HepG2 (cell line): ENCODE measurements around the gene PPRC1. TPM values are rescaled to one million over a fixed set of nuclear protein-coding genes. Genes with fewer than 3 reads are reported as not detected.

Experiments used
- ATAC-seq: fragments of 200-7000 bp; cut with Tn5 transposase; 3 replicates; pipeline ENCODE4 v1.9.1; 2020; ENCODE audit warnings: mild to moderate bottlenecking, moderate library complexity
- BruUV-seq: library from RNA; stranded (reverse); fragments of 400-500 nt; replicated peaks from 2 replicates; lab custom pipeline; 2021; lab: Mats Ljungman, UMichigan
- CTCF ChIA-PET: fragments of 300-600 bp; formaldehyde crosslinking; extraction: SDS; loops from one replicate; lab custom pipeline; 2021; ENCODE audit warnings: low total read pairs, inconsistent platforms, low intra/inter-chr PET ratio; lab: Yijun Ruan, JAX
- POLR2A ChIA-PET: fragments of 350-600 bp; sonication (Branson Sonifier 250); formaldehyde crosslinking; loops from one replicate; lab custom pipeline; 2020; ENCODE audit warnings: antibody characterized with exemption, inconsistent platforms; lab: Yijun Ruan, JAX
- DNase-seq: peaks from one replicate; pipeline ENCODE4 v3.0.0-alpha.2; 2015; ENCODE audit warnings: low spot score
- FAIRE-seq: peaks from 3 replicates; lab custom pipeline; 2011; peaks lifted over from hg19 to GRCh38; lab: Jason Lieb, UNC
- H2AFZ ChIP-seq: one replicate; pipeline ENCODE4 v1.6.1; 2011; ENCODE audit warnings: low read length, inconsistent platforms
- H3K27ac ChIP-seq: fragments of 300-600 bp; 3 replicates; pipeline ENCODE4 v1.8.0; 2011; ENCODE audit warnings: mixed run types, mild to moderate bottlenecking, mixed read lengths, low read length, inconsistent platforms; ENCODE audit not compliant: insufficient read depth; ENCODE audit errors: extremely low read length
- H3K27me3 ChIP-seq, 2 experiments: fragments of 200-600 bp in 1 of 2; 2 replicates in 1 of 2; 3 replicates in 1 of 2; pipeline versions ENCODE4 v1.6.0 to v1.8.0; 2011; ENCODE audit warnings: low read length in 2 of 2, mild to moderate bottlenecking in 2 of 2, moderate library complexity in 2 of 2, inconsistent platforms in 1 of 2; ENCODE audit not compliant: insufficient read depth in 2 of 2, control insufficient read depth in 1 of 2
- H3K36me3 ChIP-seq, 2 experiments: fragments of 200-600 bp in 1 of 2; replicated peaks in 1 of 2; 2 replicates in 1 of 2; 3 replicates in 1 of 2; pipeline versions ENCODE4 v1.5.1 to v1.8.0; 2011; ENCODE audit warnings: low read length in 2 of 2, inconsistent platforms in 1 of 2; ENCODE audit not compliant: insufficient read depth in 2 of 2, control insufficient read depth in 1 of 2
- H3K4me1 ChIP-seq: 2 replicates; pipeline ENCODE4 v1.5.1; 2012; ENCODE audit warnings: low read length, inconsistent platforms; ENCODE audit not compliant: insufficient read depth
- H3K4me2 ChIP-seq: 2 replicates; pipeline ENCODE4 v1.6.0; 2011; ENCODE audit warnings: low read depth, low read length, inconsistent platforms
- H3K4me3 ChIP-seq, 3 experiments: fragments of 200-600 bp in 1 of 3; sonication (generic), shearing (Covaris generic) in 1 of 3; replicated peaks in 1 of 3; 2 replicates each; pipeline ENCODE4 v1.5.1; 2011 to 2016; ENCODE audit warnings: low read length in 3 of 3, inconsistent platforms in 2 of 3, low read depth in 2 of 3, mild to moderate bottlenecking in 2 of 3, control low read depth in 1 of 3, mixed read lengths in 1 of 3; ENCODE audit not compliant: insufficient read depth in 1 of 3
- H3K79me2 ChIP-seq: one replicate; pipeline ENCODE4 v1.6.1; 2011; ENCODE audit warnings: low read length, inconsistent platforms; ENCODE audit not compliant: insufficient read depth
- H3K9ac ChIP-seq: 2 replicates; pipeline ENCODE4 v1.6.0; 2011; ENCODE audit warnings: mild to moderate bottlenecking, low read depth, low read length, inconsistent platforms; ENCODE audit not compliant: insufficient read depth
- H3K9me3 ChIP-seq: 2 replicates; pipeline ENCODE4 v1.5.1; 2012; ENCODE audit warnings: mild to moderate bottlenecking, low read length
- H4K20me1 ChIP-seq: 2 replicates; pipeline ENCODE4 v1.6.0; 2011; ENCODE audit warnings: inconsistent platforms, mild to moderate bottlenecking, low read length, moderate library complexity; ENCODE audit not compliant: insufficient read depth
- IRF1 ChIP-seq: sonication (generic); formaldehyde crosslinking; IDR thresholded peaks from 2 replicates; pipeline ENCODE4 v1.4.0; 2020; ENCODE audit warnings: low read depth, mild to moderate bottlenecking, missing genetic modification reagents
- MAZ ChIP-seq, 2 experiments: sonication (generic) in 1 of 2; formaldehyde crosslinking in 1 of 2; IDR thresholded peaks; 2 replicates each; pipeline versions ENCODE4 v1.5.0 to v1.6.1; 2012 to 2020; ENCODE audit warnings: low read depth in 2 of 2, mild to moderate bottlenecking in 2 of 2, borderline replicate concordance in 1 of 2, improper control_type of control experiment in 1 of 2, low read length in 1 of 2, missing genetic modification reagents in 1 of 2, moderate library complexity in 1 of 2
- SMC3 ChIP-seq: IDR thresholded peaks from 2 replicates; pipeline ENCODE4 v1.6.1; 2011; ENCODE audit warnings: low read length, improper control_type of control experiment
- TEF ChIP-seq: sonication (generic); formaldehyde crosslinking; IDR thresholded peaks from 2 replicates; pipeline ENCODE4 v1.5.0; 2020; ENCODE audit warnings: missing genetic modification reagents
- ZNF24 ChIP-seq: fragments of 450-650 bp; IDR thresholded peaks from 2 replicates; pipeline ENCODE4 v1.6.1; 2017; ENCODE audit warnings: antibody characterized with exemption, mild to moderate bottlenecking
- ZNF263 ChIP-seq: sonication (generic); formaldehyde crosslinking; IDR thresholded peaks from 2 replicates; pipeline ENCODE4 v1.4.0; 2020; ENCODE audit warnings: missing genetic modification reagents
- ZNF552 ChIP-seq: sonication (generic); formaldehyde crosslinking; IDR thresholded peaks from 2 replicates; pipeline ENCODE4 v1.9.0; 2022; ENCODE audit warnings: missing genetic modification reagents, mild to moderate bottlenecking, borderline replicate concordance
- ZNF556 ChIP-seq: sonication (generic); formaldehyde crosslinking; IDR thresholded peaks from 2 replicates; pipeline ENCODE4 v1.4.0; 2020; ENCODE audit warnings: mild to moderate bottlenecking, missing genetic modification reagents, borderline replicate concordance
- ZNF720 ChIP-seq: sonication (generic); formaldehyde crosslinking; IDR thresholded peaks from 2 replicates; pipeline ENCODE4 v1.4.0; 2020; ENCODE audit warnings: missing genetic modification reagents
- ZNF788 ChIP-seq: sonication (generic); formaldehyde crosslinking; IDR thresholded peaks from 2 replicates; pipeline ENCODE4 v1.5.0; 2020; ENCODE audit warnings: mild to moderate bottlenecking, missing genetic modification reagents, borderline replicate concordance
- WGBS: methylation state at CpG from one replicate; pipeline ENCODE4 v1.1.6; 2017; ENCODE audit warnings: low lambda C conversion rate; 5-methylcytosine and 5-hydroxymethylcytosine counted together
- in situ Hi-C: cut with HindIII; loops from 2 replicates; pipeline ENCODE4 v1.10.0; 2017; ENCODE audit warnings: low pct_unique_long_range_greater_than_20kb; ENCODE audit not compliant: extremely low pct_ligation_motif_present
- intact Hi-C: fragments of 100-400 bp; cut with micrococcal nuclease; formaldehyde crosslinking; loops from one replicate; pipeline ENCODE4 v1.10.0; 2022; ENCODE audit not compliant: unreplicated experiment
- polyA plus RNA-seq, 8 experiments: library from polyadenylated mRNA; depleted of rRNA in 3 of 8; stranded (reverse) in 7 of 8; unstranded in 1 of 8; fragments of >200 nt; fragmentation: Illumina TruSeq in 4 of 8; extraction: Trizol in 4 of 8; gene quantifications; 2 replicates each; pipeline versions ENCODE4 v1.2.1 to v1.2.3, GENCODE V29; 2011 to 2016; ENCODE audit warnings: low read depth in 4 of 8, missing spikeins in 1 of 8, mixed read lengths in 1 of 8; ENCODE audit not compliant: insufficient read depth in 1 of 8
- total RNA-seq, 5 experiments: library from RNA; depleted of rRNA; stranded (reverse); fragments of >200 nt; fragmentation: Illumina TruSeq; extraction: Trizol; gene quantifications; 2 replicates each; pipeline ENCODE4 v1.2.3, GENCODE V29; 2016; ENCODE audit warnings: low read depth in 1 of 5

The PPRC1 gene
- total and polyA plus RNA-seq, 2 of the 13 experiments (the other 11 are each of a cell fraction or from before 2014, with no cell fraction given), result 18.7 to 24.2 TPM

GRCh38 chr10:102159831-102160230 lies 27.0 kb downstream of the PPRC1 start:
- H3K9me3 ChIP-seq, result no peaks in the 10 kb centered on the region
- DNase-seq (no peak), ATAC-seq (no peak), FAIRE-seq (no peak)
- H3K4me1 ChIP-seq, result peaks cover 4% of the 10 kb centered on the region
- 97% methylated on average over 4 of the region's 4 CpGs for WGBS
- no peak overlapping the region for H3K4me3 ChIP-seq
- no peaks in the 10 kb centered on the region for H3K27me3 ChIP-seq
- intact Hi-C loops (no loop called here), in situ Hi-C loops (no loop called here)
- TF ChIP-seq SMC3 (no peak), TEF (CRISPR knock-in tag) (no peak), ZNF552 (CRISPR knock-in tag) (no peak), ZNF24 (no peak), ZNF556 (CRISPR knock-in tag) (no peak), ZNF788 (no peak), ZNF263 (CRISPR knock-in tag) (no peak), MAZ (IDR thresholded peaks at IDR 0.05; ENCODE audit: borderline replicate concordance, low read depth, low read length) (no peak), MAZ (CRISPR knock-in tag; IDR thresholded peaks at IDR 0.05; ENCODE audit: low read depth) (no peak), ZNF720 (CRISPR knock-in tag) (no peak), IRF1 (CRISPR knock-in tag) (no peak)
- H3K27ac ChIP-seq, result no peak overlapping the region
- no peak overlapping the region for H2AFZ ChIP-seq
- H4K20me1 ChIP-seq, result peaks cover 4% of the 10 kb centered on the region; the same call in 1 of the 2 replicates
- no peak overlapping the region for H3K9ac ChIP-seq
- peaks cover 20% of the 10 kb centered on the region for H3K79me2 ChIP-seq
- BruUV-seq, result no TSS peak
- H3K36me3 ChIP-seq, result peaks cover 49 to 85% of the 10 kb centered on the region in 2 experiments
- no peak overlapping the region for H3K4me2 ChIP-seq
- ChIA-PET CTCF (no interaction called here), POLR2A (no interaction called here)
